GM19025 (cell line): ENCODE measurements around the gene ZNRF1.
"Not testable (repeated sequence)": the region's sequence is repeated elsewhere in the genome, so short reads cannot be mapped to it uniquely, and the experiment has no call there.

ENCODE experiments used
- ATAC-seq: cut with Tn5 transposase; IDR thresholded peaks from one replicate; pipeline ENCODE4 v1.9.1; 2021; ENCODE audit warnings: mild to moderate bottlenecking, low read depth, moderate library complexity; ENCODE audit not compliant: unreplicated experiment

ZNRF1 gene

DNA sequence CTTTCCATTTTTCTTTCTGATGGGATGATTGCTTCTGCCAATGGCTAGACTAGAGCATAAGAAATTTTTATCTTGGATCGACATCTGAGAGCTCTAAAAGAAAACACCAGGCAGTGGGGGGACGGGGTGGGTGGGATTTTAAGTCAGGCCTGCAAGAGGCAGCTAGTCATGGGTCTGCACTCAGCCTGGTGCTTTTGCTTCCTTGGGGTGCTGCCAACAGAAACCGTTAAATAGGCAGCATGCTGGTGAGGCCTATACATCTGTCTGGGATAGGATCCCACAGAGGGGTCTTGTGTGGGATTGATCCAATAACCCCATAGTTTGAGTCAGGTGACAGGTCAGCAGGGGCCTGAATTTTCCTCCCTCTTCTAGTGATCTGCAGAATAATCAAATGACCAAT lies 26.9 kb downstream of the ZNRF1 start:
- ATAC-seq, result no peak

- ATAC-seq, result not testable (repeated sequence)
These were observed 27.5 kb downstream of the ZNRF1 start for GRCh38 chr16:75026239-75026891.

DNA sequence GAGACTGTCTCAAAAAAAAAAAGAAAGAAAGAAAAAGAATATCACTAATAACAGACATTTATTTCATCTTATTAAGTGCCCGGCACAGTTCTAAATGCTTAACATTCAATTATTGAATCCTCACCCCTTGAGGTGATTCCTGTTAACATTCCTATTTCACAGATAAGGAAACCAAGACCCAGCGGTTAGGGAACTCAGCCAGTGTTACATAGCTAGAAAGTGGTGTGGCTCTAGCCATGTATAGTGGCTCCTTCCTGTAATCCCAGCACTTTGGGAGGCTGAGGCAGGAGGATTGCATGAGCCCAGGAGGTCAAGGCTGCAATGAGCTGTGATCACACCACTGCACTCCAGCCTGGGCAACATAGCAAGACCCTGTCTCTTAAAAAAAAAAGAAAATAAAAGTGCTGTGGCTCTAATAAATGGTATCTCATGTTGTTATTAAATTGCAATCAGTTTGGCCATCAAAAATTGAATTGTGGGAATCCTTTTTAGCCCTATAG lies 28.1 kb downstream of the ZNRF1 start:
- ATAC-seq, result no peak

DNA sequence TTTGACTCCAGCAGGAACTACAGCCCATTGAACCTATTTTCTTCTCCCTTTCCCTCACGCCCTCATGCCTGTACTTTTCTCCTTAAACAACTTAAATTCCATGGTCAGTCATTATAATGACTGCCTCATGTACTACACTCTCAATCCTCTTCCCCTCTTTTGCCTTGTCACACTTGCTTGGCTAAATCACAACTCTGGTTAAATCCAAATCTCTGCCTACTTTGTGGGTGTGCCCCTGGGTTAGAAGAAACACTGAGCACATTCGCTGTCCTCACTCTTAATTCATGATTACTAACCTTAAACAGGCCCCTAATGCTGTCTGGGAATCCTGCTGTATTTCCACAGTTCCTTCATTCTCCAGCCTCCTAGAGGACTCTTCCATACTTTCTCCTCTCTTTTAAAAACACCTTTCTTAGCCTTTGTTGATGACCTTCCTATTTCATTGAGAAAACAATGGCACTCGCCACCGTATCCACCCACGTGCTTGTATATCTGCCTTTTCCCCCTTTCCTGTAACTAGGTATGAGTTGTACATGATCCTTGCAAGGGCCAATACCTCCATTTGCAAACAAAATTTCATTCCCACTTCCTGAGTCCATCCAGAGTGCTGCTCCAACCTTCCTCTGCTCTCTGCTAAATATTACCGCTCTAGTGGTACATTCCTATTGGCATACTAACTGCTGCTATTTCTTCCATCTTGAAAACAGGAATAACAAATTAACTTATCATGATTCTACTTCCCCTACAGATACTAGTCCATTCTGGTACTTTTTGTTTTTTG lies 28.9 kb downstream of the ZNRF1 start:
- ATAC-seq, result no peak

DNA sequence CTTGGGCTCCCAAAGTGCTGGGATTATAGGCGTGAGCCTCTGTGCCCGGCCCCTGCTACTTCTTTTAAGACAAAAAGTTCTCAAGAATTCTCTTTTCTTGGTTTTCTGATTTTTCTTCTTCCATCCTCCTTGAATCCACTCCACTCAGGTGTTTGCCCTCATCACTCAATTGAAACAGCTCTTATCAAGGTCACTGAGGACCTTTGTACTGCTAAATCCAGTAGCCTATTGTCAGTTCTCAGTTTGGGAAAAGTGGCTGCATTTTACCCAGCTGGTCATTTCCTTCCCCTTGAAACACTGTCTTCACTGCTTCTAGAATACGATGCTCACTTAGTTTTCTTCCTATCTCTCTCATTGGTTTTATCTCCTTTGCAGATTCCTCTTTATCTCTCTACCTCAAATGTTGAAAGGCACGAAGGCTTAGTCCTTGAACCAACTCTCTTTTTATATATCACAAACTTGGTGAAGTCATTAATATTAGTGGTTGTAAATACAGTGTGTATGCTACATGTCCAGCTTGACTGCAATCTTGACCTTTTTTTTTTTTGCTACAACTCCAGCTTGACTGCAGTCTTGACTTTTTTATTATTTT lies 29.8 kb downstream of the ZNRF1 start:
- ATAC-seq, result no peak

GRCh38 chr16:75029854-75030253 lies 31.0 kb downstream of the ZNRF1 start:
- ATAC-seq, result no peak

DNA sequence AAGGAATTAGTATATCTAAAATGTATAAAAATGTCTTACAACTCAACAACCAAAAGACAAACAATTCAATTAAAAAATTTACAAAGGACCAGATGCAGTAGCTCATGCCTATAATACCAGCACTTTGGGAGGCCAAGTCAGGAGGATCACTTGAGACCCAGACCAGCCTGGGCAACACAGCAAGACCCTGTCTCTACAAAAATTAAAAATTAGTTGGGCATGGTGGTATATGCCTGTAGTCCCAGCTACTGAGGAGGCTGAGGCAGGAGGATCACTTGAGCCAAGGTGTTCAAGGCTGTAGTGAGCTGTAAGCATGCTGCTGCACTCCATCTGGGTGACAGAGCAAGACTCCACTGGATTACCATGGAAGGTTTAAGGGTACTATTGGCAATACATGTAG lies 33.8 kb downstream of the ZNRF1 start:
- ATAC-seq, result no peak

GRCh38 chr16:75035410-75035968 lies 36.7 kb downstream of the ZNRF1 start:
- no peak for ATAC-seq

- ATAC-seq, result no peak
These were observed 39.4 kb downstream of the ZNRF1 start for GRCh38 chr16:75038036-75038858.

- no peak for ATAC-seq
These were observed 41.1 kb downstream of the ZNRF1 start for GRCh38 chr16:75039941-75040340.

GRCh38 chr16:75042426-75043174 lies 43.8 kb downstream of the ZNRF1 start:
- ATAC-seq, result no peak

- ATAC-seq, result no peak
These were observed 44.5 kb downstream of the ZNRF1 start for GRCh38 chr16:75043175-75043895.

GRCh38 chr16:75044800-75045361 lies 46.1 kb downstream of the ZNRF1 start:
- no peak for ATAC-seq

- ATAC-seq, result no peak
These were observed 46.6 kb downstream of the ZNRF1 start for GRCh38 chr16:75045424-75045823.

GRCh38 chr16:75048054-75048453 lies 49.2 kb downstream of the ZNRF1 start:
- ATAC-seq, result no peak

- no peak for ATAC-seq
These were observed 49.7 kb downstream of the ZNRF1 start for GRCh38 chr16:75048530-75048929.

- no peak for ATAC-seq
These were observed 53.8 kb downstream of the ZNRF1 start for GRCh38 chr16:75052481-75053202.
